ENCODE results near the gene DNASE2. TPM values are rescaled to one million over a fixed set of nuclear protein-coding genes. Genes with fewer than 3 reads are reported as not detected.

The DNASE2 gene
- total RNA-seq, 1 experiment from 2014 or later: 23.8 TPM

- Mint-ChIP-seq H3K9me3 (peaks cover 5 to 11% of the 10 kb centered on the region in 2 experiments; a peak in 4 of 5 replicates), H3K4me1 (no peaks in the 10 kb centered on the region), H3K27ac (no peak overlapping the region), H3K4me3 (no peak overlapping the region), H3K27me3 (ENCODE audit: low read depth) (no peaks in the 10 kb centered on the region), H3K36me3 (ENCODE audit: insufficient read depth in 1 of 3, low read depth in 3 of 3) (peaks cover 40 to 55% (median 45%) of the 10 kb centered on the region in 3 experiments)
- H2AK5ac ChIP-seq (ENCODE audit: insufficient read length, low read length): no peak overlapping the region
- H4K8ac ChIP-seq (replicated peaks; ENCODE audit: insufficient read length, low read depth, low read length): no peak overlapping the region
- no peaks in the 10 kb centered on the region for H3K4me1 ChIP-seq (ENCODE audit: insufficient read depth, low read length)
- no peak overlapping the region for H2BK20ac ChIP-seq (ENCODE audit: low read depth, low read length, poor library complexity, severe bottlenecking)
- no peaks in the 10 kb centered on the region for H3K27me3 ChIP-seq (ENCODE audit: insufficient read depth, low read length)
- H3K27ac ChIP-seq (ENCODE audit: insufficient read length, low read depth, low read length): no peak overlapping the region
- H3K14ac ChIP-seq (ENCODE audit: insufficient read depth, low read length): no peak overlapping the region
- no peak overlapping the region for H3K4ac ChIP-seq (ENCODE audit: low read depth, low read length)
- no peak overlapping the region for H2BK5ac ChIP-seq (ENCODE audit: insufficient read length, low read length)
- no peak overlapping the region for H3K18ac ChIP-seq (ENCODE audit: insufficient read length, low read depth, low read length)
- H3T11ph ChIP-seq (ENCODE audit: low read length): no peak overlapping the region
- no peaks in the 10 kb centered on the region for H3K23me2 ChIP-seq (ENCODE audit: insufficient read length, low read depth, low read length, poor library complexity, severe bottlenecking)
- H4K20me1 ChIP-seq (ENCODE audit: control insufficient read depth, insufficient read depth, insufficient read length): no peaks in the 10 kb centered on the region
- no peak overlapping the region for H2BK15ac ChIP-seq (ENCODE audit: low read depth, low read length)
- H3K4me2 ChIP-seq (ENCODE audit: insufficient read depth, insufficient read length, low read length): no peak overlapping the region
- TF ChIP-seq, protein P1, sequence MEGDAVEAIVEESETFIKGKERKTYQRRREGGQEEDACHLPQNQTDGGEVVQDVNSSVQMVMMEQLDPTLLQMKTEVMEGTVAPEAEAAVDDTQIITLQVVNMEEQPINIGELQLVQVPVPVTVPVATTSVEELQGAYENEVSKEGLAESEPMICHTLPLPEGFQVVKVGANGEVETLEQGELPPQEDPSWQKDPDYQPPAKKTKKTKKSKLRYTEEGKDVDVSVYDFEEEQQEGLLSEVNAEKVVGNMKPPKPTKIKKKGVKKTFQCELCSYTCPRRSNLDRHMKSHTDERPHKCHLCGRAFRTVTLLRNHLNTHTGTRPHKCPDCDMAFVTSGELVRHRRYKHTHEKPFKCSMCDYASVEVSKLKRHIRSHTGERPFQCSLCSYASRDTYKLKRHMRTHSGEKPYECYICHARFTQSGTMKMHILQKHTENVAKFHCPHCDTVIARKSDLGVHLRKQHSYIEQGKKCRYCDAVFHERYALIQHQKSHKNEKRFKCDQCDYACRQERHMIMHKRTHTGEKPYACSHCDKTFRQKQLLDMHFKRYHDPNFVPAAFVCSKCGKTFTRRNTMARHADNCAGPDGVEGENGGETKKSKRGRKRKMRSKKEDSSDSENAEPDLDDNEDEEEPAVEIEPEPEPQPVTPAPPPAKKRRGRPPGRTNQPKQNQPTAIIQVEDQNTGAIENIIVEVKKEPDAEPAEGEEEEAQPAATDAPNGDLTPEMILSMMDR (conservative IDR thresholded peaks at IDR 0.05): no peak
- no peak overlapping the region for H2AFZ ChIP-seq (ENCODE audit: low read length)
- no peaks in the 10 kb centered on the region for H3K79me2 ChIP-seq (ENCODE audit: insufficient read depth, low read length)
- no peak overlapping the region for H4K91ac ChIP-seq (ENCODE audit: insufficient read length, low read depth, low read length)
- no CpG with 5 or more reads among the region's 86 CpGs for WGBS (ENCODE audit: extremely low coverage, insufficient read length, low lambda C conversion rate)
- no peak overlapping the region for H3K23ac ChIP-seq (ENCODE audit: insufficient read length, low read depth, low read length)
- H2BK120ac ChIP-seq (ENCODE audit: low read depth, low read length, poor library complexity, severe bottlenecking): no peak overlapping the region
- H4K5ac ChIP-seq (ENCODE audit: insufficient read length, low read depth, low read length): no peak overlapping the region
- no peak overlapping the region for H3K56ac ChIP-seq (ENCODE audit: insufficient read length, low read depth, low read length)
- H3K79me1 ChIP-seq (ENCODE audit: insufficient read depth, low read depth, low read length, poor library complexity, severe bottlenecking): no peaks in the 10 kb centered on the region
- no peak overlapping the region for H2BK12ac ChIP-seq (ENCODE audit: insufficient read length, low read depth, low read length)
- H3K9ac ChIP-seq (ENCODE audit: extremely low read depth, insufficient read length, low read length): no peak overlapping the region
- no peaks in the 10 kb centered on the region for H3K9me3 ChIP-seq (ENCODE audit: control insufficient read depth, low read depth, low read length)
- DNase-seq: no peak
Measured at GRCh38 chr19:12873891-12874745, 7.1 kb downstream of the DNASE2 start.

Measured in H9 (cell line).